Brain microvascular endothelial cell (primary cell): ENCODE measurements around the gene GINM1.

ENCODE experiments used
- DNase-seq: peaks from one replicate; pipeline ENCODE4 v3.0.0-alpha.2; 2020
- H3K27ac ChIP-seq: fragments of 250-450 bp; sonication (Bioruptor Pico); 2 replicates; pipeline ENCODE4 v1.5.1; 2020; ENCODE audit warnings: mild to moderate bottlenecking, moderate library complexity
- H3K27me3 ChIP-seq: fragments of 250-450 bp; sonication (Bioruptor Pico); replicated peaks from 2 replicates; pipeline ENCODE4 v1.5.1; 2020; ENCODE audit warnings: mild to moderate bottlenecking
- H3K36me3 ChIP-seq: fragments of 250-450 bp; sonication (Bioruptor Pico); replicated peaks from 2 replicates; pipeline ENCODE4 v1.5.1; 2020; ENCODE audit warnings: mild to moderate bottlenecking
- H3K4me3 ChIP-seq: 2 replicates; pipeline ENCODE4 v1.5.1; 2011; ENCODE audit warnings: low read depth, mild to moderate bottlenecking, control low read depth, low read length, moderate library complexity
- CTCF ChIP-seq: IDR thresholded peaks from 2 replicates; pipeline ENCODE4 v1.5.1; 2011; ENCODE audit warnings: low read depth, mild to moderate bottlenecking, moderate library complexity, low read length, control low read depth, inconsistent platforms; ENCODE audit errors: missing control alignments
- in situ Hi-C: cut with HindIII; loops from 2 replicates; pipeline ENCODE4 v1.10.0; 2017; ENCODE audit warnings: low sequenced_read_pairs, low pct_ligation_motif_present

GINM1 gene

GRCh38 chr6:149567945-149568585, 1.9 kb downstream of the GINM1 start:
- H3K4me3 ChIP-seq = no peak overlapping the region

GRCh38 chr6:149580880-149581279, 14.7 kb downstream of the GINM1 start:
- Histone ChIP-seq H3K36me3 (no peaks in the 10 kb centered on the region), H3K4me3 (no peak overlapping the region), H3K27ac (no peak overlapping the region), H3K27me3 (no peaks in the 10 kb centered on the region)
- in situ Hi-C loops = no loop called here
- no peak for TF ChIP-seq CTCF
- DNase-seq = no peak

More at GRCh38 chr6:149567945-149568585, 1.9 kb downstream of the GINM1 start:
- Histone ChIP-seq H3K36me3 (no peaks in the 10 kb centered on the region), H3K27me3 (no peaks in the 10 kb centered on the region), H3K27ac (no peak overlapping the region)
- in situ Hi-C loops = no loop called here
- no peak for TF ChIP-seq CTCF
- DNase-seq = no peak

- TF ChIP-seq CTCF = no peak
- H3K27me3 ChIP-seq = no peaks in the 10 kb centered on the region
- no peaks in the 10 kb centered on the region for H3K36me3 ChIP-seq
- no peak for DNase-seq
- H3K27ac ChIP-seq = no peak overlapping the region
- H3K4me3 ChIP-seq = no peak overlapping the region
- in situ Hi-C loops = no loop called here
Measured at GRCh38 chr6:149581349-149581748, 15.2 kb downstream of the GINM1 start.

GRCh38 chr6:149586149-149586548, 20.0 kb downstream of the GINM1 start:
- H3K27me3 ChIP-seq = no peaks in the 10 kb centered on the region
- H3K36me3 ChIP-seq = peaks cover 4% of the 10 kb centered on the region
- no peak for DNase-seq
- no peak overlapping the region for H3K27ac ChIP-seq
- H3K4me3 ChIP-seq = no peak overlapping the region
- no peak for TF ChIP-seq CTCF
- in situ Hi-C loops = no loop called here

GRCh38 chr6:149592983-149593382, 26.8 kb downstream of the GINM1 start:
- peaks cover 35% of the 10 kb centered on the region for H3K36me3 ChIP-seq
- no peak overlapping the region for H3K27ac ChIP-seq
- H3K4me3 ChIP-seq = no peak overlapping the region
- TF ChIP-seq CTCF = no peak
- in situ Hi-C loops = no loop called here
- no peaks in the 10 kb centered on the region for H3K27me3 ChIP-seq
- no peak for DNase-seq

- in situ Hi-C loops = no loop called here
- no peak overlapping the region for H3K27ac ChIP-seq
- H3K36me3 ChIP-seq = peaks cover 40% of the 10 kb centered on the region
- no peak for DNase-seq
- no peaks in the 10 kb centered on the region for H3K27me3 ChIP-seq
- no peak for TF ChIP-seq CTCF
- H3K4me3 ChIP-seq = no peak overlapping the region
Measured at GRCh38 chr6:149593408-149593807, 27.2 kb downstream of the GINM1 start.
